Caki2 (cell line): ENCODE results near the gene PTPRJ. TPM values are rescaled to one million over a fixed set of nuclear protein-coding genes. Genes with fewer than 3 reads are reported as not detected.
"Not testable (repeated sequence)": the region's sequence is repeated elsewhere in the genome, so short reads cannot be mapped to it uniquely, and the experiment has no call there.

Experiments used
- DNase-seq: peaks from one replicate; pipeline ENCODE4 v3.0.0-alpha.2; 2015; ENCODE audit warnings: low read depth
- in situ Hi-C: cut with HindIII; loops from 2 replicates; pipeline ENCODE4 v1.10.0; 2016; ENCODE audit warnings: low sequenced_read_pairs, low pct_unique_long_range_greater_than_20kb, mixed read lengths
- total RNA-seq: library from RNA; depleted of rRNA; stranded (reverse); fragments of >200 nt; shearing (Covaris generic); gene quantifications from 2 replicates; pipeline ENCODE4 v1.2.3, GENCODE V29; 2014; ENCODE audit warnings: low replicate concordance

PTPRJ gene
- total RNA-seq, 1 experiment from 2014 or later, result 33.3 TPM

- no peak for DNase-seq
- in situ Hi-C loops, result loop anchor here (10.0 kb wide), 1 partner anchor 140 kb away; no protein-coding TSS in a partner anchor
Measured at GRCh38 chr11:48114740-48115139, 134.4 kb downstream of the PTPRJ start.

- in situ Hi-C loops, result loop anchor here (10.0 kb wide), 1 partner anchor 142 kb away; no protein-coding TSS in a partner anchor
Measured at GRCh38 chr11:48116437-48117228, 136.3 kb downstream of the PTPRJ start.

GRCh38 chr11:48122246-48122645, 141.9 kb downstream of the PTPRJ start:
- in situ Hi-C loops, result no loop called here
- DNase-seq, result no peak

More at GRCh38 chr11:48116437-48117228, 136.3 kb downstream of the PTPRJ start:
- no peak for DNase-seq

- DNase-seq, result no peak
- in situ Hi-C loops, result no loop called here
Measured at GRCh38 chr11:48122656-48123055, 142.3 kb downstream of the PTPRJ start.

GRCh38 chr11:48123254-48123875, 143.0 kb downstream of the PTPRJ start:
- DNase-seq, result no peak
- in situ Hi-C loops, result no loop called here

- no peak for DNase-seq
- in situ Hi-C loops, result no loop called here
Measured at GRCh38 chr11:48123934-48124755, 143.8 kb downstream of the PTPRJ start.

GRCh38 chr11:48124880-48125279, 144.5 kb downstream of the PTPRJ start:
- no peak for DNase-seq
- in situ Hi-C loops, result no loop called here

GRCh38 chr11:48125866-48126265, 145.5 kb downstream of the PTPRJ start:
- in situ Hi-C loops, result no loop called here
- no peak for DNase-seq

- peak; percentile 29 for DNase-seq
- in situ Hi-C loops, result no loop called here
Measured at GRCh38 chr11:48127521-48128183, 147.3 kb downstream of the PTPRJ start.

- DNase-seq, result no peak
Measured at GRCh38 chr11:48129697-48130395, 149.5 kb downstream of the PTPRJ start.

GRCh38 chr11:48134221-48134922, 154.0 kb downstream of the PTPRJ start:
- in situ Hi-C loops, result no loop called here
- DNase-seq, result no peak

More at GRCh38 chr11:48129697-48130395, 149.5 kb downstream of the PTPRJ start:
- in situ Hi-C loops, result no loop called here

- in situ Hi-C loops, result no loop called here
- no peak for DNase-seq
Measured at GRCh38 chr11:48138222-48138621, 157.9 kb downstream of the PTPRJ start.

- DNase-seq, in situ Hi-C loops: not testable (repeated sequence)
Measured at GRCh38 chr11:48139896-48140295, 159.5 kb downstream of the PTPRJ start.

GRCh38 chr11:48141475-48142122, 161.2 kb downstream of the PTPRJ start:
- in situ Hi-C loops, result no loop called here
- DNase-seq, result peak; percentile 43

GRCh38 chr11:48142889-48143288, 162.5 kb downstream of the PTPRJ start:
- in situ Hi-C loops, result no loop called here
- no peak for DNase-seq

GRCh38 chr11:48148749-48149148, 168.4 kb downstream of the PTPRJ start:
- no peak for DNase-seq
- in situ Hi-C loops, result no loop called here

GRCh38 chr11:48150213-48150612, 169.9 kb downstream of the PTPRJ start:
- in situ Hi-C loops, result no loop called here
- no peak for DNase-seq
